HCT116 (cell line): ENCODE measurements around the gene HNRNPL. TPM values are rescaled to one million over a fixed set of nuclear protein-coding genes. Genes with fewer than 3 reads are reported as not detected.

Source experiments
- ATAC-seq: fragments of 200-7000 bp; cut with Tn5 transposase; 2 replicates; pipeline ENCODE4 v1.9.1; 2020; ENCODE audit warnings: mild to moderate bottlenecking, moderate library complexity
- BruUV-seq: library from RNA; stranded (reverse); fragments of 400-500 nt; replicated peaks from 2 replicates; lab custom pipeline; 2021; lab: Mats Ljungman, UMichigan
- CTCF ChIA-PET: fragments of 300-600 bp; sonication (Branson Sonifier 250); formaldehyde crosslinking; loops from one replicate; lab custom pipeline; 2021; ENCODE audit warnings: antibody characterized with exemption; lab: Charles Lee
- POLR2A ChIA-PET: fragments of 300-600, 350-600 bp; sonication (Branson Sonifier 250); formaldehyde crosslinking; loops from one replicate; lab custom pipeline; 2021; ENCODE audit warnings: antibody characterized with exemption; lab: Charles Lee
- RAD21 ChIA-PET, 2 experiments: fragments of 300-600 bp; sonication (Branson Sonifier 250); formaldehyde crosslinking; loops; one replicate each; lab custom pipeline; 2023; ENCODE audit warnings: low total read pairs in 2 of 2; ENCODE audit not compliant: uncharacterized antibody in 2 of 2, unreplicated experiment in 2 of 2, low non-redundant PET in 1 of 2; lab: Charles Lee
- DNase-seq: peaks from one replicate; pipeline ENCODE4 v3.0.0-alpha.2; 2010; ENCODE audit warnings: low read depth, low spot score
- H2AFZ ChIP-seq: fragments of 200-600 bp; shearing (Covaris generic), sonication (generic); 2 replicates; pipeline ENCODE4 v1.6.1; 2017; ENCODE audit warnings: low read depth, mixed run types, mixed read lengths, antibody characterized with exemption, low read length; ENCODE audit not compliant: poor library complexity, severe bottlenecking
- H3K27ac ChIP-seq: 2 replicates; pipeline ENCODE4 v1.5.1; 2012; ENCODE audit warnings: low read depth, low read length
- H3K27me3 ChIP-seq: fragments of 200-600 bp; sonication (generic); 2 replicates; pipeline ENCODE4 v1.6.1; 2016; ENCODE audit warnings: mixed run types, low read length, mixed read lengths; ENCODE audit not compliant: insufficient read depth
- H3K36me3 ChIP-seq, 2 experiments: fragments of 200-500 bp in 1 of 2; fragments of 200-600 bp in 1 of 2; sonication (Bioruptor generic) in 1 of 2; sonication (generic) in 1 of 2; 2 replicates each; pipeline versions ENCODE4 v1.5.1 to v1.6.1; 2014 to 2016; ENCODE audit warnings: low read length in 2 of 2, inconsistent platforms in 1 of 2, mixed read lengths in 1 of 2, mixed run types in 1 of 2; ENCODE audit not compliant: insufficient read depth in 2 of 2, control insufficient read depth in 1 of 2
- H3K4me1 ChIP-seq, 2 experiments: fragments of 200-600 bp in 1 of 2; sonication (generic) in 1 of 2; 2 replicates each; pipeline versions ENCODE4 v1.5.1 to v1.6.1; 2012 to 2017; ENCODE audit warnings: low read length in 2 of 2, inconsistent platforms in 1 of 2, mild to moderate bottlenecking in 1 of 2, mixed read lengths in 1 of 2, mixed run types in 1 of 2, moderate library complexity in 1 of 2; ENCODE audit not compliant: insufficient read depth in 2 of 2, control insufficient read depth in 1 of 2
- H3K4me2 ChIP-seq: fragments of 200-600 bp; sonication (generic); 2 replicates; pipeline ENCODE4 v1.6.1; 2017; ENCODE audit warnings: mixed run types, low read length, mixed read lengths
- H3K4me3 ChIP-seq, 2 experiments: fragments of 200-600 bp in 1 of 2; sonication (generic) in 1 of 2; replicated peaks in 1 of 2; 2 replicates each; pipeline ENCODE4 v1.5.1; 2011 to 2016; ENCODE audit warnings: low read length in 2 of 2, control low read depth in 1 of 2, low read depth in 1 of 2, mild to moderate bottlenecking in 1 of 2, mixed read lengths in 1 of 2, mixed run types in 1 of 2
- H3K79me2 ChIP-seq: fragments of 200-600 bp; sonication (generic); 2 replicates; pipeline ENCODE4 v1.6.1; 2017; ENCODE audit warnings: mild to moderate bottlenecking, mixed run types, low read length, moderate library complexity, mixed read lengths; ENCODE audit not compliant: insufficient read depth
- H3K9ac ChIP-seq: fragments of 200-600 bp; sonication (generic); 2 replicates; pipeline ENCODE4 v1.6.1; 2016; ENCODE audit warnings: low read length, mixed read lengths
- H3K9me2 ChIP-seq: fragments of 200-600 bp; sonication (generic), shearing (Covaris generic); 2 replicates; pipeline ENCODE4 v1.6.1; 2017; ENCODE audit warnings: mixed run types, mild to moderate bottlenecking, moderate library complexity; ENCODE audit not compliant: insufficient read depth
- H3K9me3 ChIP-seq, 2 experiments: fragments of 200-500 bp in 1 of 2; fragments of 200-600 bp in 1 of 2; sonication (Bioruptor generic) in 1 of 2; sonication (generic) in 1 of 2; 2 replicates each; pipeline ENCODE4 v1.6.1; 2014 to 2017; ENCODE audit warnings: low read length in 2 of 2, mixed read lengths in 2 of 2, inconsistent platforms in 1 of 2, low read depth in 1 of 2, mild to moderate bottlenecking in 1 of 2, mixed run types in 1 of 2, moderate library complexity in 1 of 2; ENCODE audit not compliant: control insufficient read depth in 1 of 2, insufficient read depth in 1 of 2
- H4K20me1 ChIP-seq: fragments of 200-600 bp; sonication (generic), shearing (Covaris generic); 2 replicates; pipeline ENCODE4 v1.6.1; 2017; ENCODE audit warnings: mixed run types, mild to moderate bottlenecking, moderate library complexity; ENCODE audit not compliant: insufficient read depth
- CBX3 ChIP-seq: IDR thresholded peaks from 2 replicates; pipeline ENCODE4 v1.6.1; 2012; ENCODE audit warnings: low read depth
- FOSL1 ChIP-seq: IDR thresholded peaks from 2 replicates; pipeline ENCODE4 v1.6.1; 2012; ENCODE audit warnings: low read depth
- POLR2AphosphoS5 ChIP-seq: IDR thresholded peaks from 2 replicates; pipeline ENCODE4 v1.6.1; 2011; ENCODE audit warnings: mild to moderate bottlenecking, low read depth, low read length, moderate library complexity
- SRF ChIP-seq: IDR thresholded peaks from 2 replicates; pipeline ENCODE4 v1.6.1; 2012; ENCODE audit warnings: low read depth
- ZFX ChIP-seq: fragments of 450-650 bp; IDR thresholded peaks from 2 replicates; pipeline ENCODE4 v1.6.1; 2017
- intact Hi-C: fragments of 100-400 bp; cut with micrococcal nuclease; formaldehyde crosslinking; loops from 2 replicates; pipeline ENCODE4 v1.10.0; 2022
- total RNA-seq: library from RNA; stranded (reverse); gene quantifications from one replicate; pipeline ENCODE4 v1.2.1, GENCODE V29; 2021; ENCODE audit not compliant: unreplicated experiment
- TF ChIP-seq, protein P1 (sequence below), 3 experiments: fragments of 200-600 bp in 1 of 3; sonication (generic) in 1 of 3; IDR thresholded peaks in 2 of 3; conservative IDR thresholded peaks in 1 of 3; 2 replicates each; pipeline ENCODE4 v1.5.1; 2012 to 2017; ENCODE audit warnings: low read depth in 2 of 3, low read length in 2 of 3, antibody characterized with exemption in 1 of 3, borderline replicate concordance in 1 of 3, control low read depth in 1 of 3, mild to moderate bottlenecking in 1 of 3, mixed read lengths in 1 of 3, mixed run types in 1 of 3, moderate library complexity in 1 of 3; ENCODE audit not compliant: insufficient read depth in 1 of 3

The HNRNPL gene
- total RNA-seq, 1 experiment from 2014 or later = 551 TPM

DNA sequence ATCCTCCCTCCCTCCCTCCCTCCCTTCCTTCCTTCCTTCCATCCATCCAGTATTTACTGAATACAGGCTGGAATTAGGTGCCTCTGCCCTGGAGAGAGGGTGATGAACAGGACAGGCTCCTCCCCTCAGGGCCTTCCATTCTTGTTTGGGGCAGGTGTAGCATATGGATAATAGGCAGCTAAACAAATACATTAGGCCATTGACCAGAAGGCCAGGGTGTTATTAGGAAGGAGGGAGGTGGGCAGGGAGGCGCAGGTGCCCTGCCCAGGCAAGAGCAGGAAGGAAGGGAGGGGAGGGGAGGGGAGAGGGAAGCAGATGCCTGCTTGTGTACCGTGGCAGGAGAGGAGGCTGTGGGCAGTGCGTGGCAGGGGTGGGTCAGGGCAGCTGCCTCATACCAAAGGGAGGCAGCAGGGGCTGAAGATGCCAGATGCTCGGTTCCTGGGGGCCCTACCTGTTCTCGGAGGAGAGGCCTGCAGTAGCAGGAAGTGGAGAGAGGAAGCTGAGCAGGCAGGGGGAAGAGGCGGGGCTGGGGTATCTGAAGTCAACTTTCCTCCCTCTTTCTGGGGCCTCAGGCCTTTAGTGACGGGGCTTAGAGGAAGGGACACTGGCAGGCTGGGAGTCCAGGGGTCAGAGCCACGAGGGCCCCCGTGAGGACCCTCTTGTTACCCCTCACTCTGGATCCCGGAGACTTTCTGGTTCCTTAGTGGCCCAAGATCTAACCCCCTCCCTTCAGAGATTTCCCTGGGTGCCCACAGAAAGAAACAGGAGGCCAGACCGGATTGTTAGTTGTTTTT, 28.2 kb upstream of the HNRNPL start, which contains the start of gene RINL:
TSS of gene RINL (minus strand) at position 495 of the 794 bp plus-strand sequence. CDS start 1,533 bp downstream, outside the sequence.
- Histone ChIP-seq H2AFZ (peak within 1 kb of the TSS; percentile 32), H3K4me1 (peaks cover 12 to 16% of the 10 kb centered on the region in 2 experiments; a peak in 3 of 4 replicates), H3K4me3 (peak within 1 kb of the TSS; percentile 53 to 65)

More for the DNA sequence above, 28.2 kb upstream of the HNRNPL start, which contains the start of gene RINL:
- ChIA-PET POLR2A (interaction anchor here (0.8 to 1.2 kb wide), 2 partner anchors 15 to 22 kb away, joined by 3 read pairs; partner anchors contain the start of gene NFKBIB), RAD21 (no interaction called here), CTCF (interaction anchor here (4.5 kb wide), 1 partner anchor 9 kb away, joined by 28 read pairs; no protein-coding TSS in a partner anchor)
- no peaks in the 10 kb centered on the region for H3K36me3 ChIP-seq
- no peaks in the 10 kb centered on the region for H3K9me3 ChIP-seq
- H3K9me2 ChIP-seq = no peaks in the 10 kb centered on the region
- intact Hi-C loops = no loop called here
- peak within 1 kb of the TSS; percentile 88 for H3K4me2 ChIP-seq
- TSS peak; percentile 43 for BruUV-seq
- ATAC-seq = peak; percentile 77
- no peaks in the 10 kb centered on the region for H4K20me1 ChIP-seq
- H3K27me3 ChIP-seq = no peaks in the 10 kb centered on the region
- H3K9ac ChIP-seq = peak within 1 kb of the TSS; percentile 62
- H3K27ac ChIP-seq = peak within 1 kb of the TSS; percentile 77
- no peak for DNase-seq
- H3K79me2 ChIP-seq = no peaks in the 10 kb centered on the region
- peak; percentile 72 for TF ChIP-seq POLR2AphosphoS5
- TF ChIP-seq SRF = no peak
- no peak for TF ChIP-seq CBX3
- TF ChIP-seq, protein P1, sequence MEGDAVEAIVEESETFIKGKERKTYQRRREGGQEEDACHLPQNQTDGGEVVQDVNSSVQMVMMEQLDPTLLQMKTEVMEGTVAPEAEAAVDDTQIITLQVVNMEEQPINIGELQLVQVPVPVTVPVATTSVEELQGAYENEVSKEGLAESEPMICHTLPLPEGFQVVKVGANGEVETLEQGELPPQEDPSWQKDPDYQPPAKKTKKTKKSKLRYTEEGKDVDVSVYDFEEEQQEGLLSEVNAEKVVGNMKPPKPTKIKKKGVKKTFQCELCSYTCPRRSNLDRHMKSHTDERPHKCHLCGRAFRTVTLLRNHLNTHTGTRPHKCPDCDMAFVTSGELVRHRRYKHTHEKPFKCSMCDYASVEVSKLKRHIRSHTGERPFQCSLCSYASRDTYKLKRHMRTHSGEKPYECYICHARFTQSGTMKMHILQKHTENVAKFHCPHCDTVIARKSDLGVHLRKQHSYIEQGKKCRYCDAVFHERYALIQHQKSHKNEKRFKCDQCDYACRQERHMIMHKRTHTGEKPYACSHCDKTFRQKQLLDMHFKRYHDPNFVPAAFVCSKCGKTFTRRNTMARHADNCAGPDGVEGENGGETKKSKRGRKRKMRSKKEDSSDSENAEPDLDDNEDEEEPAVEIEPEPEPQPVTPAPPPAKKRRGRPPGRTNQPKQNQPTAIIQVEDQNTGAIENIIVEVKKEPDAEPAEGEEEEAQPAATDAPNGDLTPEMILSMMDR (IDR thresholded peaks at IDR 0.05 in 2 of 3, conservative IDR thresholded peaks at IDR 0.05 in 1 of 3; ENCODE audit: borderline replicate concordance in 1 of 3, insufficient read depth in 1 of 3, low read depth in 2 of 3, low read length in 2 of 3) = no peak
- 0 out of 2 replicates have a peak, but pooled peaks have one; percentile 24 for TF ChIP-seq ZFX
- TF ChIP-seq FOSL1 = no peak
